Neural progenitor cell (in vitro differentiated cells): Measurements from ENCODE around the gene ATP10A. TPM values are rescaled to one million over a fixed set of nuclear protein-coding genes. Genes with fewer than 3 reads are reported as not detected.

Experiments
- DNase-seq: peaks from one replicate; pipeline ENCODE4 v3.0.0-alpha.2; 2016; ENCODE audit warnings: low spot score
- H2AFZ ChIP-seq: fragments of 200-600 bp; sonication (generic); replicated peaks from 2 replicates; pipeline ENCODE4 v1.6.1; 2016; ENCODE audit warnings: antibody characterized with exemption
- H3F3A ChIP-seq: fragments of 200-600 bp; sonication (generic); 2 replicates; pipeline ENCODE4 v1.6.1; 2016; ENCODE audit warnings: antibody characterized with exemption, low read depth
- H3K27ac ChIP-seq: fragments of 200-600 bp; sonication (generic); 2 replicates; pipeline ENCODE4 v1.5.1; 2016; ENCODE audit warnings: mild to moderate bottlenecking
- H3K27me3 ChIP-seq: fragments of 200-600 bp; sonication (generic); 2 replicates; pipeline ENCODE4 v1.6.1; 2016; ENCODE audit warnings: mild to moderate bottlenecking, moderate library complexity
- H3K36me3 ChIP-seq: fragments of 200-600 bp; sonication (generic); 2 replicates; pipeline ENCODE4 v1.5.1; 2016
- H3K4me1 ChIP-seq: fragments of 200-600 bp; sonication (generic); 2 replicates; pipeline ENCODE4 v1.6.1; 2016; ENCODE audit warnings: mixed run types
- H3K4me2 ChIP-seq: fragments of 200-600 bp; sonication (generic); 2 replicates; pipeline ENCODE4 v1.6.1; 2016
- H3K4me3 ChIP-seq: fragments of 200-600 bp; sonication (generic); 2 replicates; pipeline ENCODE4 v1.5.1; 2016
- H3K79me2 ChIP-seq: fragments of 200-600 bp; sonication (generic); 2 replicates; pipeline ENCODE4 v1.6.1; 2016; ENCODE audit warnings: low read depth
- H3K9ac ChIP-seq: fragments of 200-600 bp; sonication (generic); 2 replicates; pipeline ENCODE4 v1.6.1; 2016
- H3K9me3 ChIP-seq: fragments of 200-600 bp; sonication (generic); 2 replicates; pipeline ENCODE4 v1.5.1; 2016; ENCODE audit warnings: low read depth
- H4K20me1 ChIP-seq: fragments of 200-600 bp; sonication (generic); 2 replicates; pipeline ENCODE4 v1.6.1; 2016; ENCODE audit warnings: low read depth
- H3K27ac Mint-ChIP-seq: 3 replicates; pipeline ENCODE4 v1.8.0; 2021; ENCODE audit warnings: mixed read lengths
- H3K27me3 Mint-ChIP-seq: 2 replicates; pipeline ENCODE4 v1.8.0; 2022; ENCODE audit warnings: low read depth, mild to moderate bottlenecking, inconsistent platforms, moderate library complexity, mixed read lengths; ENCODE audit not compliant: insufficient read depth
- H3K36me3 Mint-ChIP-seq: 3 replicates; pipeline ENCODE4 v1.8.0; 2021; ENCODE audit warnings: mixed read lengths
- H3K4me1 Mint-ChIP-seq: 3 replicates; pipeline ENCODE4 v1.8.0; 2021; ENCODE audit warnings: mixed read lengths
- H3K4me3 Mint-ChIP-seq: 3 replicates; pipeline ENCODE4 v1.8.0; 2021; ENCODE audit warnings: mild to moderate bottlenecking, moderate library complexity, mixed read lengths
- H3K9me3 Mint-ChIP-seq: 3 replicates; pipeline ENCODE4 v1.8.0; 2020; ENCODE audit warnings: mixed read lengths
- CTCF ChIP-seq: fragments of 200-600 bp; sonication (generic); IDR thresholded peaks from 2 replicates; pipeline ENCODE4 v1.5.1; 2017; ENCODE audit warnings: antibody characterized with exemption, mild to moderate bottlenecking
- EZH2 ChIP-seq: fragments of 200-600 bp; sonication (generic); IDR thresholded peaks from 2 replicates; pipeline ENCODE4 v1.6.1; 2017; ENCODE audit warnings: antibody characterized with exemption, mild to moderate bottlenecking, moderate library complexity
- EZH2phosphoT487 ChIP-seq: fragments of 200-600 bp; sonication (generic); IDR thresholded peaks from 2 replicates; pipeline ENCODE4 v1.6.1; 2017; ENCODE audit warnings: antibody characterized with exemption
- total RNA-seq: library from RNA; depleted of rRNA; stranded (reverse); fragments of >200 nt; gene quantifications from 2 replicates; pipeline ENCODE4 v1.2.3, GENCODE V29; 2015; ENCODE audit warnings: low replicate concordance

Gene ATP10A
- total RNA-seq, 1 donor from 2014 or later, result 0.32 TPM

- no peaks in the 10 kb centered on the region for H3K9me3 Mint-ChIP-seq
- no peaks in the 10 kb centered on the region for H3K9me3 ChIP-seq
- no peak overlapping the region for H3K27ac ChIP-seq
- no peaks in the 10 kb centered on the region for H3F3A ChIP-seq
- H3K4me1 ChIP-seq, result no peaks in the 10 kb centered on the region
- no peak overlapping the region for H3K27ac Mint-ChIP-seq
- no peak overlapping the region for H3K4me2 ChIP-seq
- no peak overlapping the region for H3K4me3 ChIP-seq
- DNase-seq, result no peak
- no peaks in the 10 kb centered on the region for H3K36me3 Mint-ChIP-seq
- H3K79me2 ChIP-seq, result no peaks in the 10 kb centered on the region
- no peak overlapping the region for H2AFZ ChIP-seq
- H3K4me1 Mint-ChIP-seq, result peaks cover 2% of the 10 kb centered on the region
- H4K20me1 ChIP-seq, result no peaks in the 10 kb centered on the region
- TF ChIP-seq EZH2 (no peak), EZH2phosphoT487 (no peak), CTCF (no peak)
- no peaks in the 10 kb centered on the region for H3K27me3 Mint-ChIP-seq
- H3K4me3 Mint-ChIP-seq, result no peak overlapping the region
- no peak overlapping the region for H3K9ac ChIP-seq
- H3K27me3 ChIP-seq, result no peaks in the 10 kb centered on the region
- no peaks in the 10 kb centered on the region for H3K36me3 ChIP-seq
Observed at GRCh38 chr15:25891081-25891480, 28.0 kb upstream of the ATP10A start.

- Histone ChIP-seq H3K4me2 (no peak overlapping the region), H3K4me1 (no peaks in the 10 kb centered on the region), H3K4me3 (no peak overlapping the region), H3K9me3 (no peaks in the 10 kb centered on the region), H3K9ac (no peak overlapping the region), H3K27me3 (no peaks in the 10 kb centered on the region), H3F3A (no peaks in the 10 kb centered on the region), H2AFZ (peak overlapping the region; percentile 26), H3K27ac (no peak overlapping the region), H4K20me1 (no peaks in the 10 kb centered on the region), H3K36me3 (no peaks in the 10 kb centered on the region), H3K79me2 (no peaks in the 10 kb centered on the region)
- Mint-ChIP-seq H3K27ac (no peak overlapping the region), H3K36me3 (no peaks in the 10 kb centered on the region), H3K4me1 (peaks cover 2% of the 10 kb centered on the region), H3K4me3 (no peak overlapping the region), H3K9me3 (no peaks in the 10 kb centered on the region), H3K27me3 (no peaks in the 10 kb centered on the region)
- no peak for DNase-seq
- TF ChIP-seq EZH2phosphoT487 (no peak), EZH2 (no peak), CTCF (no peak)
Observed at GRCh38 chr15:25890529-25890928, 27.4 kb upstream of the ATP10A start.

GRCh38 chr15:25887870-25888269 lies 24.7 kb upstream of the ATP10A start:
- peaks cover 6% of the 10 kb centered on the region for H3K4me1 Mint-ChIP-seq

GRCh38 chr15:25886498-25887140 lies 23.5 kb upstream of the ATP10A start:
- Histone ChIP-seq H4K20me1 (no peaks in the 10 kb centered on the region), H3K4me1 (no peaks in the 10 kb centered on the region), H3K4me3 (no peak overlapping the region), H3K36me3 (no peaks in the 10 kb centered on the region), H3K27me3 (no peaks in the 10 kb centered on the region), H3K9me3 (no peaks in the 10 kb centered on the region), H3K9ac (no peak overlapping the region), H3K4me2 (no peak overlapping the region), H3K27ac (no peak overlapping the region), H2AFZ (no peak overlapping the region), H3K79me2 (no peaks in the 10 kb centered on the region), H3F3A (no peaks in the 10 kb centered on the region)
- H3K4me1 Mint-ChIP-seq, result peaks cover 3% of the 10 kb centered on the region
- no peaks in the 10 kb centered on the region for H3K9me3 Mint-ChIP-seq
- no peak overlapping the region for H3K4me3 Mint-ChIP-seq
- no peak for TF ChIP-seq CTCF
- TF ChIP-seq EZH2phosphoT487, result no peak
- no peak for TF ChIP-seq EZH2
- H3K36me3 Mint-ChIP-seq, result no peaks in the 10 kb centered on the region
- no peak for DNase-seq
- H3K27me3 Mint-ChIP-seq, result no peaks in the 10 kb centered on the region
- no peak overlapping the region for H3K27ac Mint-ChIP-seq

More at GRCh38 chr15:25887870-25888269, 24.7 kb upstream of the ATP10A start:
- Mint-ChIP-seq H3K9me3 (no peaks in the 10 kb centered on the region), H3K36me3 (no peaks in the 10 kb centered on the region), H3K27ac (no peak overlapping the region), H3K27me3 (no peaks in the 10 kb centered on the region), H3K4me3 (no peak overlapping the region)
- Histone ChIP-seq H3F3A (no peaks in the 10 kb centered on the region), H3K36me3 (no peaks in the 10 kb centered on the region), H3K4me3 (no peak overlapping the region), H3K79me2 (no peaks in the 10 kb centered on the region), H3K9me3 (no peaks in the 10 kb centered on the region), H4K20me1 (no peaks in the 10 kb centered on the region), H3K27ac (no peak overlapping the region), H2AFZ (no peak overlapping the region), H3K9ac (no peak overlapping the region), H3K4me1 (no peaks in the 10 kb centered on the region), H3K27me3 (no peaks in the 10 kb centered on the region), H3K4me2 (no peak overlapping the region)
- DNase-seq, result no peak
- TF ChIP-seq EZH2phosphoT487, result no peak
- TF ChIP-seq EZH2, result no peak
